H1 (cell line): ENCODE measurements around the gene MYPN. TPM values are rescaled to one million over a fixed set of nuclear protein-coding genes. Genes with fewer than 3 reads are reported as not detected.

Experiments
- CTCF ChIA-PET: fragments of 300-600 bp; sonication (Branson Sonifier 250); formaldehyde crosslinking; loops from one replicate; lab custom pipeline; 2021; ENCODE audit not compliant: partially characterized antibody; lab: Charles Lee
- POLR2A ChIA-PET: fragments of 300-600 bp; sonication (Branson Sonifier 250); formaldehyde crosslinking; loops from one replicate; lab custom pipeline; 2021; ENCODE audit warnings: inconsistent platforms; ENCODE audit not compliant: partially characterized antibody; lab: Charles Lee
- DNase-seq, 2 experiments: peaks; one replicate each; pipeline versions ENCODE4 v3.0.0 to v3.0.0-alpha.2; 2010 to 2022; ENCODE audit warnings: low spot score in 2 of 2, low read depth in 1 of 2, mixed read lengths in 1 of 2
- FAIRE-seq: peaks from 2 replicates; lab custom pipeline; 2011; peaks lifted over from hg19 to GRCh38; lab: Jason Lieb, UNC
- H2AFZ ChIP-seq: 2 replicates; pipeline ENCODE4 v1.8.1; 2012; ENCODE audit warnings: low read length, inconsistent platforms
- H2AK5ac ChIP-seq: 2 replicates; pipeline ENCODE4 v1.6.1; 2013; ENCODE audit warnings: low read depth, low read length
- H2BK120ac ChIP-seq: replicated peaks from 2 replicates; pipeline ENCODE3; 2013; ENCODE audit warnings: low read depth, low read length, inconsistent platforms
- H2BK12ac ChIP-seq: 2 replicates; pipeline ENCODE4 v1.6.1; 2013; ENCODE audit warnings: low read depth, low read length
- H2BK15ac ChIP-seq: 2 replicates; pipeline ENCODE4 v1.6.1; 2013; ENCODE audit warnings: low read length
- H2BK20ac ChIP-seq: 2 replicates; pipeline ENCODE4 v1.6.1; 2013; ENCODE audit warnings: low read length
- H2BK5ac ChIP-seq: 2 replicates; pipeline ENCODE4 v1.6.1; 2013; ENCODE audit warnings: low read depth, low read length
- H3K14ac ChIP-seq: 2 replicates; pipeline ENCODE4 v1.6.1; 2013; ENCODE audit warnings: inconsistent platforms; ENCODE audit not compliant: insufficient read length
- H3K18ac ChIP-seq: 2 replicates; pipeline ENCODE4 v1.6.1; 2013; ENCODE audit warnings: low read length; ENCODE audit errors: extremely low read depth
- H3K23ac ChIP-seq: 2 replicates; pipeline ENCODE4 v1.6.1; 2013; ENCODE audit warnings: inconsistent platforms; ENCODE audit not compliant: insufficient read length
- H3K23me2 ChIP-seq: 2 replicates; pipeline ENCODE4 v1.6.1; 2013; ENCODE audit warnings: low read depth, low read length
- H3K27ac ChIP-seq: 2 replicates; pipeline ENCODE4 v1.6.1; 2011; ENCODE audit warnings: low read depth, low read length, inconsistent platforms
- H3K27me3 ChIP-seq, 4 experiments: replicated peaks in 1 of 4; 1 replicate in 1 of 4; 2 replicates in 3 of 4; pipeline versions ENCODE4 v1.6.1 to v1.8.1; 2011 to 2013; ENCODE audit warnings: low read length in 3 of 4, mild to moderate bottlenecking in 3 of 4, inconsistent platforms in 2 of 4, mixed read lengths in 2 of 4, moderate library complexity in 1 of 4; ENCODE audit not compliant: control insufficient read depth in 3 of 4, insufficient read depth in 3 of 4; ENCODE audit errors: extremely low read depth in 1 of 4
- H3K36me3 ChIP-seq, 4 experiments: 2 replicates each; pipeline versions ENCODE4 v1.6.1 to v1.8.1; 2011 to 2013; ENCODE audit warnings: mild to moderate bottlenecking in 4 of 4, low read length in 3 of 4, moderate library complexity in 2 of 4, control low read depth in 1 of 4, inconsistent platforms in 1 of 4; ENCODE audit not compliant: insufficient read depth in 4 of 4, control insufficient read depth in 2 of 4
- H3K4ac ChIP-seq: replicated peaks from 2 replicates; pipeline ENCODE3; 2013; ENCODE audit warnings: low read length, low read depth, mixed read lengths, inconsistent platforms; ENCODE audit not compliant: insufficient read length
- H3K4me1 ChIP-seq, 4 experiments: replicated peaks in 1 of 4; 1 replicate in 1 of 4; 2 replicates in 3 of 4; pipeline versions ENCODE4 v1.6.1 to v1.8.1; 2011 to 2013; ENCODE audit warnings: low read length in 3 of 4, inconsistent platforms in 2 of 4, mixed read lengths in 1 of 4; ENCODE audit not compliant: insufficient read depth in 4 of 4, control insufficient read depth in 3 of 4
- H3K4me2 ChIP-seq, 2 experiments: 2 replicates each; pipeline versions ENCODE4 v1.6.1 to v1.8.1; 2011 to 2013; ENCODE audit warnings: low read depth in 2 of 2, low read length in 2 of 2, control low read depth in 1 of 2, inconsistent platforms in 1 of 2, mild to moderate bottlenecking in 1 of 2; ENCODE audit not compliant: insufficient read depth in 1 of 2
- H3K4me3 ChIP-seq, 4 experiments: fragments of 200-600, 300-600 bp in 1 of 4; sonication (generic), shearing (Covaris generic), sonication (Bioruptor Twin) in 1 of 4; 2 replicates each; pipeline versions ENCODE4 v1.5.1 to v1.8.1; 2011 to 2016; ENCODE audit warnings: low read length in 4 of 4, low read depth in 3 of 4, control low read depth in 2 of 4, inconsistent platforms in 2 of 4, mild to moderate bottlenecking in 2 of 4, mixed read lengths in 1 of 4, moderate library complexity in 1 of 4; ENCODE audit not compliant: insufficient read depth in 2 of 4; ENCODE audit errors: extremely low read depth in 1 of 4
- H3K56ac ChIP-seq: replicated peaks from 2 replicates; pipeline ENCODE3; 2013; ENCODE audit warnings: low read depth, mild to moderate bottlenecking, mixed read lengths, low read length, inconsistent platforms; ENCODE audit not compliant: insufficient read length
- H3K79me1 ChIP-seq: 2 replicates; pipeline ENCODE4 v1.6.1; 2013; ENCODE audit warnings: low read depth, low read length, control low read depth
- H3K79me2 ChIP-seq, 2 experiments: 2 replicates each; pipeline versions ENCODE4 v1.6.1 to v1.8.1; 2012 to 2013; ENCODE audit warnings: low read length in 2 of 2, mild to moderate bottlenecking in 2 of 2, inconsistent platforms in 1 of 2; ENCODE audit not compliant: insufficient read depth in 2 of 2, control insufficient read depth in 1 of 2
- H3K9ac ChIP-seq, 4 experiments: replicated peaks in 1 of 4; 1 replicate in 1 of 4; 2 replicates in 3 of 4; pipeline versions ENCODE4 v1.6.1 to v1.8.1; 2011 to 2013; ENCODE audit warnings: low read depth in 3 of 4, low read length in 3 of 4, control low read depth in 2 of 4, mild to moderate bottlenecking in 2 of 4, moderate library complexity in 2 of 4, inconsistent platforms in 1 of 4; ENCODE audit errors: extremely low read depth in 1 of 4
- H3K9me3 ChIP-seq, 2 experiments: 2 replicates each; pipeline versions ENCODE4 v1.6.1 to v1.8.1; 2012 to 2013; ENCODE audit warnings: mild to moderate bottlenecking in 2 of 2, moderate library complexity in 2 of 2, control low read depth in 1 of 2, inconsistent platforms in 1 of 2, low read depth in 1 of 2, low read length in 1 of 2, mixed read lengths in 1 of 2; ENCODE audit not compliant: insufficient read depth in 2 of 2
- H4K20me1 ChIP-seq, 2 experiments: replicated peaks in 1 of 2; 2 replicates each; pipeline versions ENCODE3 to v1.8.1; 2011 to 2013; ENCODE audit warnings: inconsistent platforms in 2 of 2, low read length in 2 of 2, mild to moderate bottlenecking in 1 of 2; ENCODE audit not compliant: insufficient read depth in 2 of 2, control insufficient read depth in 1 of 2
- H4K5ac ChIP-seq: 2 replicates; pipeline ENCODE4 v1.6.1; 2013; ENCODE audit warnings: low read length, low read depth, mixed read lengths, inconsistent platforms; ENCODE audit not compliant: insufficient read length
- H4K8ac ChIP-seq: 2 replicates; pipeline ENCODE4 v1.8.0; 2013; ENCODE audit warnings: mild to moderate bottlenecking, moderate library complexity, low read length, inconsistent platforms; ENCODE audit not compliant: insufficient read depth; ENCODE audit errors: extremely low read depth
- H4K91ac ChIP-seq: replicated peaks from 2 replicates; pipeline ENCODE3; 2013; ENCODE audit warnings: low read length, mixed read lengths, inconsistent platforms; ENCODE audit not compliant: insufficient read length
- WGBS, 2 experiments: shearing (Covaris generic) in 1 of 2; methylation state at CpG; one replicate each; pipeline versions ENCODE4 v1.1.6 to v1.1.7; 2013 to 2015; ENCODE audit warnings: low lambda C conversion rate in 2 of 2, mixed read lengths in 2 of 2, inconsistent platforms in 1 of 2, low coverage in 1 of 2, missing lambda C conversion rate in 1 of 2; ENCODE audit not compliant: insufficient replicate concordance in 2 of 2, insufficient coverage in 1 of 2, insufficient read length in 1 of 2; ENCODE audit errors: extremely low coverage in 1 of 2, missing lambda C conversion rate in 1 of 2; 5-methylcytosine and 5-hydroxymethylcytosine counted together
- polyA plus RNA-seq, 7 experiments: library from polyadenylated mRNA; depleted of rRNA in 3 of 7; stranded (reverse) in 5 of 7; unstranded in 2 of 7; fragments of >200 nt in 5 of 7; fragments of 200-250 nt in 2 of 7; gene quantifications; 1 replicate in 5 of 7; 2 replicates in 1 of 7; 4 replicates in 1 of 7; pipeline versions ENCODE4 v1.2.1 to v1.2.3, GENCODE V29; 2011 to 2013; ENCODE audit warnings: missing spikeins in 2 of 7, mixed read lengths in 2 of 7
- total RNA-seq: library from RNA; stranded (reverse); fragmentation: NEBNext Ultra II Directional; extraction: Animal tissue kit (Norgen Biotek cat#: 25700); gene quantifications from 2 replicates; pipeline ENCODE4 v1.2.1, GENCODE V29; 2021

MYPN gene
- total and polyA plus RNA-seq, 2 of the 8 experiments (the other 6 are each of a cell fraction or from before 2014, with no cell fraction given), result not detected

- no peak overlapping the region for H2BK120ac ChIP-seq
- H3K79me1 ChIP-seq, result no peaks in the 10 kb centered on the region
- ChIA-PET POLR2A (interaction anchor here (5.9 kb wide), 1 partner anchor 82 kb away, joined by 27 read pairs; the partner anchor contains the start of genes HNRNPH3 and PBLD), CTCF (interaction anchor here (0.7 to 4.4 kb wide), 3 partner anchors 39 to 76 kb away, joined by 5 to 17 read pairs (median 7); no protein-coding TSS in a partner anchor)
- DNase-seq (no peak), FAIRE-seq (no peak)
- no peak overlapping the region for H3K18ac ChIP-seq
- no peak overlapping the region for H3K56ac ChIP-seq
- no peak overlapping the region for H4K91ac ChIP-seq
- no peaks in the 10 kb centered on the region for H3K79me2 ChIP-seq
- no peak overlapping the region for H4K5ac ChIP-seq
- H3K23me2 ChIP-seq, result no peaks in the 10 kb centered on the region
- no peak overlapping the region for H3K9ac ChIP-seq
- H2AK5ac ChIP-seq, result no peak overlapping the region
- peaks cover 0 to 11% (median 6%) of the 10 kb centered on the region in 4 experiments; a peak in 3 of 7 replicates for H3K4me1 ChIP-seq
- H2BK20ac ChIP-seq, result no peak overlapping the region
- no peak overlapping the region for H2BK12ac ChIP-seq
- H3K4me3 ChIP-seq, result no peak overlapping the region
- no peak overlapping the region for H3K27ac ChIP-seq
- H2BK15ac ChIP-seq, result no peak overlapping the region
- H2AFZ ChIP-seq, result no peak overlapping the region
- no peaks in the 10 kb centered on the region for H3K36me3 ChIP-seq
- no peaks in the 10 kb centered on the region for H3K9me3 ChIP-seq
- no peak overlapping the region; the same call in 1 of the 2 replicates for H4K8ac ChIP-seq
- H3K4ac ChIP-seq, result no peak overlapping the region
- WGBS, 2 experiments, result 58% methylated on average over 7 of the region's 7 CpGs; no CpG with 5 or more reads in 1 of the 2 experiments
- H3K27me3 ChIP-seq, result no peaks in the 10 kb centered on the region
- H4K20me1 ChIP-seq, result no peaks in the 10 kb centered on the region
- H3K4me2 ChIP-seq, result peak overlapping the region in 1 of 2 experiments; percentile 3; a peak in 2 of 4 replicates
- H3K14ac ChIP-seq, result no peak overlapping the region
- H3K23ac ChIP-seq, result no peak overlapping the region
- no peak overlapping the region for H2BK5ac ChIP-seq
These were observed 141.9 kb downstream of the MYPN start for GRCh38 chr10:68251151-68251550.
